GM12878 (cell line): Measurements from ENCODE around the gene OR52I2. TPM values are rescaled to one million over a fixed set of nuclear protein-coding genes. Genes with fewer than 3 reads are reported as not detected.

ENCODE experiments used
- ATAC-seq: fragments of 200-7000 bp; cut with Tn5 transposase; 3 replicates; pipeline ENCODE4 v1.9.1; 2020; ENCODE audit warnings: mild to moderate bottlenecking, moderate library complexity
- BruUV-seq: library from RNA; stranded (reverse); fragments of 400-500 nt; replicated peaks from 2 replicates; lab custom pipeline; 2021; lab: Mats Ljungman, UMichigan
- CTCF ChIA-PET: fragments of 300-600 bp; sonication (Branson Sonifier 250); formaldehyde crosslinking; extraction: SDS; loops from one replicate; lab custom pipeline; 2021; ENCODE audit warnings: inconsistent platforms; lab: Yijun Ruan, JAX
- POLR2A ChIA-PET: fragments of 350-600 bp; formaldehyde crosslinking; extraction: SDS; loops from one replicate; lab custom pipeline; 2021; ENCODE audit warnings: inconsistent platforms; lab: Charles Lee
- RAD21 ChIA-PET: fragments of 300-600 bp; sonication (Branson Sonifier 250); formaldehyde crosslinking; loops from one replicate; lab custom pipeline; 2023; ENCODE audit warnings: antibody characterized with exemption; ENCODE audit not compliant: unreplicated experiment; lab: Charles Lee
- SMC1A ChIA-PET: fragments of 300-600 bp; sonication (Branson Sonifier 250); formaldehyde crosslinking; loops from one replicate; lab custom pipeline; 2023; ENCODE audit not compliant: unreplicated experiment, uncharacterized antibody; lab: Charles Lee
- DNase-seq: peaks from one replicate; pipeline ENCODE4 v3.0.0-alpha.2; 2011; ENCODE audit warnings: low read depth, low spot score
- FAIRE-seq: peaks from 3 replicates; lab custom pipeline; 2011; peaks lifted over from hg19 to GRCh38; lab: Jason Lieb, UNC
- H2AFZ ChIP-seq: 2 replicates; pipeline ENCODE4 v1.6.0; 2011; ENCODE audit warnings: low read depth, low read length, control low read depth; ENCODE audit not compliant: control insufficient read depth
- H3K27ac ChIP-seq: 2 replicates; pipeline ENCODE4 v1.5.1; 2011; ENCODE audit warnings: control low read depth; ENCODE audit not compliant: control insufficient read depth, insufficient read depth
- H3K27me3 ChIP-seq, 2 experiments: replicated peaks in 1 of 2; 2 replicates each; pipeline versions ENCODE4 v1.6.0 to v1.6.1; 2011; ENCODE audit warnings: low read length in 1 of 2; ENCODE audit not compliant: control insufficient read depth in 2 of 2, insufficient read depth in 2 of 2
- H3K36me3 ChIP-seq, 2 experiments: 2 replicates each; pipeline ENCODE4 v1.5.1; 2011; ENCODE audit warnings: low read length in 1 of 2; ENCODE audit not compliant: control insufficient read depth in 2 of 2, insufficient read depth in 2 of 2
- H3K4me1 ChIP-seq: 2 replicates; pipeline ENCODE4 v1.6.1; 2011; ENCODE audit warnings: mild to moderate bottlenecking, low read length, moderate library complexity, mixed read lengths; ENCODE audit not compliant: control insufficient read depth, insufficient read depth
- H3K4me2 ChIP-seq: 2 replicates; pipeline ENCODE4 v1.6.0; 2011; ENCODE audit warnings: control low read depth; ENCODE audit not compliant: control insufficient read depth, insufficient read depth
- H3K4me3 ChIP-seq: fragments of 200-600 bp; sonication (generic); 2 replicates; pipeline ENCODE4 v1.5.1; 2016
- H3K79me2 ChIP-seq: 2 replicates; pipeline ENCODE4 v1.6.0; 2011; ENCODE audit warnings: low read length; ENCODE audit not compliant: control insufficient read depth, insufficient read depth
- H3K9ac ChIP-seq: 2 replicates; pipeline ENCODE4 v1.8.0; 2011; ENCODE audit warnings: low read length, control low read depth, mixed read lengths; ENCODE audit not compliant: control insufficient read depth, insufficient read depth
- H3K9me3 ChIP-seq: replicated peaks from 3 replicates; pipeline ENCODE4 v1.5.1; 2011; ENCODE audit warnings: mild to moderate bottlenecking, low read length; ENCODE audit not compliant: control insufficient read depth, insufficient read depth
- H4K20me1 ChIP-seq: 2 replicates; pipeline ENCODE4 v1.6.0; 2011; ENCODE audit not compliant: control insufficient read depth, insufficient read depth
- BCLAF1 ChIP-seq: fragments of 450-650 bp; IDR thresholded peaks from 2 replicates; pipeline ENCODE4 v1.6.1; 2017; ENCODE audit warnings: antibody characterized with exemption, mild to moderate bottlenecking, moderate library complexity
- BMI1 ChIP-seq: fragments of 450-650 bp; IDR thresholded peaks from 2 replicates; pipeline ENCODE4 v1.6.1; 2016; ENCODE audit warnings: mild to moderate bottlenecking, moderate library complexity, borderline replicate concordance
- EED ChIP-seq: sonication (generic); IDR thresholded peaks from 2 replicates; pipeline ENCODE4 v1.6.1; 2016; ENCODE audit warnings: antibody characterized with exemption, low read depth
- EGR1 ChIP-seq, 2 experiments: IDR thresholded peaks; 1 replicate in 1 of 2; 2 replicates in 1 of 2; pipeline ENCODE4 v1.6.1; 2011 to 2012; ENCODE audit warnings: low read depth in 2 of 2, low read length in 2 of 2, borderline replicate concordance in 1 of 2, mild to moderate bottlenecking in 1 of 2, moderate library complexity in 1 of 2
- FOXM1 ChIP-seq: IDR thresholded peaks from 2 replicates; pipeline ENCODE4 v1.6.1; 2012; ENCODE audit warnings: low read depth, mild to moderate bottlenecking, inconsistent platforms, low read length, moderate library complexity
- HSF1 ChIP-seq: fragments of 150-350 bp; IDR thresholded peaks from 2 replicates; pipeline ENCODE4 v1.6.1; 2014; ENCODE audit warnings: mild to moderate bottlenecking, low read depth, low read length
- IKZF2 ChIP-seq, 2 experiments: fragments of 450-650 bp; IDR thresholded peaks; 2 replicates each; pipeline ENCODE4 v1.6.1; 2017; ENCODE audit warnings: mild to moderate bottlenecking in 2 of 2, moderate library complexity in 2 of 2
- IRF3 ChIP-seq: fragments of 450-650 bp; IDR thresholded peaks from 2 replicates; pipeline ENCODE4 v1.6.1; 2014; ENCODE audit warnings: mild to moderate bottlenecking
- IRF4 ChIP-seq: IDR thresholded peaks from 2 replicates; pipeline ENCODE4 v1.6.1; 2011; ENCODE audit warnings: low read depth, low read length
- JUNB ChIP-seq: IDR thresholded peaks from 2 replicates; pipeline ENCODE4 v1.6.1; 2016; ENCODE audit warnings: antibody characterized with exemption, mild to moderate bottlenecking
- KAT2A ChIP-seq: conservative IDR thresholded peaks from 2 replicates; pipeline ENCODE4 v1.6.1; 2011; ENCODE audit warnings: low read depth, low read length; ENCODE audit not compliant: control insufficient read depth
- MLLT1 ChIP-seq: fragments of 450-650 bp; IDR thresholded peaks from 2 replicates; pipeline ENCODE4 v1.6.1; 2016; ENCODE audit warnings: mild to moderate bottlenecking
- NR2F1 ChIP-seq: fragments of 450-650 bp; conservative IDR thresholded peaks from 2 replicates; pipeline ENCODE4 v1.6.1; 2017; ENCODE audit warnings: mild to moderate bottlenecking
- PBX3 ChIP-seq: IDR thresholded peaks from 2 replicates; pipeline ENCODE4 v1.6.1; 2011; ENCODE audit warnings: mild to moderate bottlenecking, low read depth, low read length, moderate library complexity; ENCODE audit not compliant: insufficient replicate concordance
- PML ChIP-seq: IDR thresholded peaks from 2 replicates; pipeline ENCODE4 v1.6.1; 2012; ENCODE audit warnings: low read length, inconsistent platforms
- RUNX3 ChIP-seq: IDR thresholded peaks from 2 replicates; pipeline ENCODE4 v1.6.1; 2012; ENCODE audit warnings: low read length, inconsistent platforms
- TAF1 ChIP-seq: IDR thresholded peaks from 2 replicates; pipeline ENCODE4 v1.6.1; 2011; ENCODE audit warnings: mild to moderate bottlenecking, low read depth, low read length, borderline replicate concordance
- ZZZ3 ChIP-seq: IDR thresholded peaks from 2 replicates; pipeline ENCODE4 v1.6.1; 2011; ENCODE audit warnings: low read depth; ENCODE audit not compliant: control insufficient read depth, insufficient read length
- WGBS: methylation state at CpG from one replicate; pipeline ENCODE4 v1.1.6; 2016; ENCODE audit warnings: low lambda C conversion rate; ENCODE audit not compliant: insufficient replicate concordance, insufficient coverage; ENCODE audit errors: missing lambda C conversion rate; 5-methylcytosine and 5-hydroxymethylcytosine counted together
- in situ Hi-C: fragments of 300-500 bp; cut with MboI; formaldehyde crosslinking; loops from 9 replicates; pipeline ENCODE4 v1.14.3; 2018; ENCODE audit warnings: mixed read lengths
- intact Hi-C: fragments of 100-400 bp; cut with micrococcal nuclease; formaldehyde crosslinking; loops from one replicate; pipeline ENCODE4 v1.14.2; 2022; ENCODE audit not compliant: unreplicated experiment
- polyA plus RNA-seq, 11 experiments: library from polyadenylated mRNA; depleted of rRNA in 4 of 11; unstranded in 6 of 11; stranded (reverse) in 5 of 11; fragments of >200 nt; fragmentation: Nextera tagmentation in 4 of 11; fragmentation: Illumina TruSeq in 1 of 11; extraction: Ambion mirVana in 4 of 11; extraction: Trizol in 1 of 11; gene quantifications; 1 replicate in 1 of 11; 2 replicates in 10 of 11; pipeline versions ENCODE4 v1.2.1 to v1.2.3, GENCODE V29; 2011 to 2016; ENCODE audit warnings: inconsistent platforms in 2 of 11, missing spikeins in 2 of 11, low read depth in 1 of 11
- total RNA-seq, 4 experiments: library from RNA; depleted of rRNA in 3 of 4; stranded (reverse); fragments of >200 nt in 3 of 4; fragmentation: Illumina TruSeq in 1 of 4; extraction: Trizol in 1 of 4; gene quantifications; 2 replicates each; pipeline versions ENCODE4 v1.2.1 to v1.2.3, GENCODE V29; 2013 to 2021

Gene OR52I2
- total and polyA plus RNA-seq, 10 of the 15 experiments (the other 5 are each of a cell fraction or from before 2014, with no cell fraction given): 0.04 to 0.05 TPM; not detected in 8

GRCh38 chr11:4605057-4605456 lies 23.5 kb downstream of the OR52I2 start:
- ChIA-PET RAD21 (no interaction called here), SMC1A (no interaction called here), POLR2A (no interaction called here), CTCF (no interaction called here)
- Histone ChIP-seq H3K9ac (no peak overlapping the region), H3K9me3 (no peaks in the 10 kb centered on the region; the same call in 2 of the 3 replicates), H3K36me3 (peaks cover 0 to 11% of the 10 kb centered on the region in 2 experiments; a peak in 3 of 4 replicates), H3K79me2 (peaks cover 3% of the 10 kb centered on the region; the same call in 1 of the 2 replicates), H3K27ac (no peak overlapping the region), H2AFZ (no peak overlapping the region), H3K4me1 (peaks cover 3% of the 10 kb centered on the region; the same call in 1 of the 2 replicates), H3K4me2 (no peak overlapping the region), H3K27me3 (no peaks in the 10 kb centered on the region), H3K4me3 (no peak overlapping the region), H4K20me1 (no peaks in the 10 kb centered on the region)
- FAIRE-seq (no peak), ATAC-seq (no peak), DNase-seq (no peak)
- intact Hi-C loops (no loop called here), in situ Hi-C loops (no loop called here)
- WGBS: 98% methylated on average over 4 of the region's 4 CpGs
- no TSS peak for BruUV-seq
- TF ChIP-seq BCLAF1 (no peak), EED (no peak), ZZZ3 (no peak), EGR1 (IDR thresholded peaks at IDR 0.05; ENCODE audit: borderline replicate concordance in 1 of 2, low read depth in 2 of 2, low read length in 2 of 2) (no peak), PML (no peak), RUNX3 (no peak), IRF3 (no peak), TAF1 (no peak), JUNB (no peak), MLLT1 (no peak), HSF1 (no peak), FOXM1 (no peak), PBX3 (no peak), BMI1 (no peak), NR2F1 (no peak), KAT2A (no peak), IRF4 (no peak), IKZF2 (IDR thresholded peaks at IDR 0.05) (no peak)
